Hepatocyte (in vitro differentiated cells): ENCODE measurements around the gene TMEM131L. TPM values are rescaled to one million over a fixed set of nuclear protein-coding genes. Genes with fewer than 3 reads are reported as not detected.
"Not testable (repeated sequence)": the region's sequence is repeated elsewhere in the genome, so short reads cannot be mapped to it uniquely, and the experiment has no call there.

Experiments
- DNase-seq: peaks from one replicate; pipeline ENCODE4 v3.0.0-alpha.2; 2016; ENCODE audit warnings: low spot score
- H2AFZ ChIP-seq: fragments of 200-600 bp; sonication (generic); 2 replicates; pipeline ENCODE4 v1.6.0; 2016; ENCODE audit warnings: antibody characterized with exemption, mild to moderate bottlenecking
- H3K27ac ChIP-seq: fragments of 200-600 bp; sonication (generic); 2 replicates; pipeline ENCODE4 v1.5.1; 2016; ENCODE audit warnings: mild to moderate bottlenecking
- H3K27me3 ChIP-seq: fragments of 200-600 bp; sonication (generic); 2 replicates; pipeline ENCODE4 v1.6.1; 2016
- H3K36me3 ChIP-seq: fragments of 200-600 bp; sonication (generic); replicated peaks from 2 replicates; pipeline ENCODE4 v1.5.1; 2016; ENCODE audit warnings: low read depth; ENCODE audit not compliant: insufficient read depth
- H3K4me1 ChIP-seq: fragments of 200-600 bp; sonication (generic); 2 replicates; pipeline ENCODE4 v1.5.1; 2016; ENCODE audit warnings: mild to moderate bottlenecking, moderate library complexity; ENCODE audit not compliant: insufficient read depth
- H3K4me2 ChIP-seq: fragments of 200-600 bp; sonication (generic); 2 replicates; pipeline ENCODE4 v1.6.0; 2016
- H3K4me3 ChIP-seq: fragments of 200-600 bp; sonication (generic); 2 replicates; pipeline ENCODE4 v1.5.1; 2016; ENCODE audit warnings: mild to moderate bottlenecking
- H3K79me2 ChIP-seq: fragments of 200-600 bp; sonication (generic); 2 replicates; pipeline ENCODE4 v1.6.0; 2017; ENCODE audit warnings: mild to moderate bottlenecking
- H3K9me2 ChIP-seq: fragments of 200-600 bp; sonication (generic); replicated peaks from 2 replicates; pipeline ENCODE4 v1.6.0; 2017; ENCODE audit warnings: mild to moderate bottlenecking; ENCODE audit not compliant: insufficient read depth
- H3K9me3 ChIP-seq: fragments of 200-600 bp; sonication (generic); 2 replicates; pipeline ENCODE4 v1.5.1; 2016; ENCODE audit warnings: low read depth, mild to moderate bottlenecking
- H4K20me1 ChIP-seq: fragments of 200-600 bp; sonication (generic); 2 replicates; pipeline ENCODE4 v1.6.0; 2016; ENCODE audit warnings: mild to moderate bottlenecking; ENCODE audit not compliant: insufficient read depth, poor library complexity, severe bottlenecking
- EZH2 ChIP-seq: fragments of 200-600 bp; sonication (generic); IDR thresholded peaks from 2 replicates; pipeline ENCODE4 v1.6.1; 2016; ENCODE audit warnings: antibody characterized with exemption, mild to moderate bottlenecking, borderline replicate concordance
- EZH2phosphoT487 ChIP-seq: fragments of 200-600 bp; sonication (generic); IDR thresholded peaks from one replicate; pipeline ENCODE4 v1.6.1; 2018; ENCODE audit warnings: antibody characterized with exemption, mild to moderate bottlenecking, low read depth, moderate library complexity; ENCODE audit not compliant: unreplicated experiment, severe bottlenecking
- whole genome bisulfite sequencing: methylation state at CpG from one replicate; pipeline ENCODE4 v1.1.6; 2016; ENCODE audit warnings: low lambda C conversion rate; ENCODE audit errors: missing lambda C conversion rate; 5-methylcytosine and 5-hydroxymethylcytosine counted together
- polyA plus RNA-seq: library from polyadenylated mRNA; unstranded; fragments of >200 nt; fragmentation: Nextera tagmentation; extraction: Ambion mirVana; gene quantifications from 2 replicates; pipeline ENCODE4 v1.2.1, GENCODE V29; 2016
- total RNA-seq: library from RNA; depleted of rRNA; stranded (reverse); fragments of >200 nt; gene quantifications from 2 replicates; pipeline ENCODE4 v1.2.3, GENCODE V29; 2014
- TF ChIP-seq, protein P1 (sequence below): fragments of 200-600 bp; sonication (generic); IDR thresholded peaks from 2 replicates; pipeline ENCODE4 v1.5.1; 2016; ENCODE audit warnings: antibody characterized with exemption, mild to moderate bottlenecking; ENCODE audit not compliant: poor library complexity

Gene TMEM131L, protein sequence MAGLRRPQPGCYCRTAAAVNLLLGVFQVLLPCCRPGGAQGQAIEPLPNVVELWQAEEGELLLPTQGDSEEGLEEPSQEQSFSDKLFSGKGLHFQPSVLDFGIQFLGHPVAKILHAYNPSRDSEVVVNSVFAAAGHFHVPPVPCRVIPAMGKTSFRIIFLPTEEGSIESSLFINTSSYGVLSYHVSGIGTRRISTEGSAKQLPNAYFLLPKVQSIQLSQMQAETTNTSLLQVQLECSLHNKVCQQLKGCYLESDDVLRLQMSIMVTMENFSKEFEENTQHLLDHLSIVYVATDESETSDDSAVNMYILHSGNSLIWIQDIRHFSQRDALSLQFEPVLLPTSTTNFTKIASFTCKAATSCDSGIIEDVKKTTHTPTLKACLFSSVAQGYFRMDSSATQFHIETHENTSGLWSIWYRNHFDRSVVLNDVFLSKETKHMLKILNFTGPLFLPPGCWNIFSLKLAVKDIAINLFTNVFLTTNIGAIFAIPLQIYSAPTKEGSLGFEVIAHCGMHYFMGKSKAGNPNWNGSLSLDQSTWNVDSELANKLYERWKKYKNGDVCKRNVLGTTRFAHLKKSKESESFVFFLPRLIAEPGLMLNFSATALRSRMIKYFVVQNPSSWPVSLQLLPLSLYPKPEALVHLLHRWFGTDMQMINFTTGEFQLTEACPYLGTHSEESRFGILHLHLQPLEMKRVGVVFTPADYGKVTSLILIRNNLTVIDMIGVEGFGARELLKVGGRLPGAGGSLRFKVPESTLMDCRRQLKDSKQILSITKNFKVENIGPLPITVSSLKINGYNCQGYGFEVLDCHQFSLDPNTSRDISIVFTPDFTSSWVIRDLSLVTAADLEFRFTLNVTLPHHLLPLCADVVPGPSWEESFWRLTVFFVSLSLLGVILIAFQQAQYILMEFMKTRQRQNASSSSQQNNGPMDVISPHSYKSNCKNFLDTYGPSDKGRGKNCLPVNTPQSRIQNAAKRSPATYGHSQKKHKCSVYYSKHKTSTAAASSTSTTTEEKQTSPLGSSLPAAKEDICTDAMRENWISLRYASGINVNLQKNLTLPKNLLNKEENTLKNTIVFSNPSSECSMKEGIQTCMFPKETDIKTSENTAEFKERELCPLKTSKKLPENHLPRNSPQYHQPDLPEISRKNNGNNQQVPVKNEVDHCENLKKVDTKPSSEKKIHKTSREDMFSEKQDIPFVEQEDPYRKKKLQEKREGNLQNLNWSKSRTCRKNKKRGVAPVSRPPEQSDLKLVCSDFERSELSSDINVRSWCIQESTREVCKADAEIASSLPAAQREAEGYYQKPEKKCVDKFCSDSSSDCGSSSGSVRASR (N-terminal part only)
- total RNA-seq (8.1 and 10.5 TPM in 2 replicates), polyA plus RNA-seq (5.8 and 6.3 TPM in 2 replicates)

DNA sequence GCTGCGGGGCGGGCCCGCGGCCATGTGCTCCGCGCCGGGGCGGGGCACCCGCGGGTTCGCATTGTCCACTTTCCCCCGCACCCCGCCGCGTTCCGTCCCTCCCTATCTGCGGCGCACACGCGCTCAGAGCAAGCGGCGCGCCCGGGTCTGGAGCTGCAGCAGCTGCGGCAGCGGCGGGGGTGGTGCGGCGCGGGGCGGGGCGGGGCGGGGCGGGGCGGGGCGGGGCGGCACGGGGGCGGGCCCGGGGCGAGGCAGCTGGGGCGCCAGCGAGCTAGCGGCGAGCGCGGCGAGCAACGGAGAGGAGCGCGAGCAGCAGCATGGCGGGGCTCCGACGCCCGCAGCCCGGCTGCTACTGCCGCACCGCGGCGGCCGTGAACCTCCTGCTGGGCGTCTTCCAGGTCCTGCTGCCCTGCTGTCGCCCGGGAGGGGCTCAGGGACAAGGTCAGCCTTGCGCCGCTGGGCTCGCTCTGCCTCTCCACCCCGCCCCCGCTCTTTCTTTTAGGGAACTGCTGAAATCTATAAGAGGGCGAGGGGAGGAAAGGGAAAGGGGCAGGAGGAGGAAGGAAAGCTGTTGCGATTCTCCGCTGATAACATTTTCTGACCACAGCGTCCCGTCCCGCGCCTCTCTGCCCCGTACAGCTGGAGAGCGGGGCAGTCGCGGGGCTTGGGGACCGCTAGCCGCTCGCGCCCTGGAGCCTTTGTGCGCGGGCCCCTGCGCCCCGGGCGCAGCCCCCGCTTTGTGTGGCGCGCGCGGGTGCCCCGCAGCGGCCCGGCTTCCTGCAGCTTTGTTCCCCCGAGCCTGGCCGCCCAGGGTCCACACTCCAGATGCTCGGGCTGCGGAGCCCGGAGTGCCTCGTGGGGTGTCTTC lies at the start of gene TMEM131L:
TSS of gene TMEM131L (plus strand) at position 280 of the 868 bp plus-strand sequence. CDS start at position 318, 38 bp downstream.
- Histone ChIP-seq H4K20me1 (no peaks in the 10 kb centered on the region), H3K79me2 (peaks cover 26% of the 10 kb centered on the region), H2AFZ (peak within 1 kb of the TSS; percentile 98), H3K4me2 (peak within 1 kb of the TSS; percentile 99), H3K4me1 (no peaks in the 10 kb centered on the region), H3K27me3 (peaks cover 3% of the 10 kb centered on the region), H3K27ac (peak within 1 kb of the TSS; percentile 69), H3K4me3 (peak within 1 kb of the TSS; percentile 92), H3K9me2 (no peaks in the 10 kb centered on the region), H3K9me3 (no peaks in the 10 kb centered on the region), H3K36me3 (no peaks in the 10 kb centered on the region)
- TF ChIP-seq, protein P1, sequence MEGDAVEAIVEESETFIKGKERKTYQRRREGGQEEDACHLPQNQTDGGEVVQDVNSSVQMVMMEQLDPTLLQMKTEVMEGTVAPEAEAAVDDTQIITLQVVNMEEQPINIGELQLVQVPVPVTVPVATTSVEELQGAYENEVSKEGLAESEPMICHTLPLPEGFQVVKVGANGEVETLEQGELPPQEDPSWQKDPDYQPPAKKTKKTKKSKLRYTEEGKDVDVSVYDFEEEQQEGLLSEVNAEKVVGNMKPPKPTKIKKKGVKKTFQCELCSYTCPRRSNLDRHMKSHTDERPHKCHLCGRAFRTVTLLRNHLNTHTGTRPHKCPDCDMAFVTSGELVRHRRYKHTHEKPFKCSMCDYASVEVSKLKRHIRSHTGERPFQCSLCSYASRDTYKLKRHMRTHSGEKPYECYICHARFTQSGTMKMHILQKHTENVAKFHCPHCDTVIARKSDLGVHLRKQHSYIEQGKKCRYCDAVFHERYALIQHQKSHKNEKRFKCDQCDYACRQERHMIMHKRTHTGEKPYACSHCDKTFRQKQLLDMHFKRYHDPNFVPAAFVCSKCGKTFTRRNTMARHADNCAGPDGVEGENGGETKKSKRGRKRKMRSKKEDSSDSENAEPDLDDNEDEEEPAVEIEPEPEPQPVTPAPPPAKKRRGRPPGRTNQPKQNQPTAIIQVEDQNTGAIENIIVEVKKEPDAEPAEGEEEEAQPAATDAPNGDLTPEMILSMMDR: peak; percentile 28
- TF ChIP-seq EZH2phosphoT487: no peak
- WGBS: 1% methylated on average over 67 of the region's 103 CpGs
- DNase-seq: peak; percentile 83

DNA sequence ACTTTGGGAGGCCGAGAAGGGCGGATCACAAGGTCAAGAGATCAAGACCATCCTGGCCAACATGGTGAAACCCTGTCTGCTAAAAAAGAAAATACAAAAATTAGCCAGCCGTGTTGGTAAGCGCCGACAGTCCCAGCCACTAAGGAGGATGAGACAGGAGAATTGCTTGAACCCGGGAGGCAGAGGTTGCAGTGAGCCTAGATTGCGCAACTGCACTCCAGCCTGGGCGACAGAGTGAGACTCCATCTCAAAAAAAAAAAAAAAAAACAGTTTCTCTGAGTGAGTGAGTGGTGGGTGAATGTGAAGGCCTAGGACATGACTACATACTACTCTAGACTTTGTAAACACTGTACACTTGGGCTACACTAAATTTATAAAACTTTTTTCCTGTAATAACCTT lies 49.7 kb upstream of the TMEM131L start:
- H3K27ac ChIP-seq, H3K9me2 ChIP-seq, H3K9me3 ChIP-seq, H3K36me3 ChIP-seq, DNase-seq, H3K4me1 ChIP-seq, H3K79me2 ChIP-seq, H3K4me2 ChIP-seq, H3K4me3 ChIP-seq, H2AFZ ChIP-seq, H4K20me1 ChIP-seq, H3K27me3 ChIP-seq: not testable (repeated sequence)
- 91% methylated on average over 8 of the region's 8 CpGs for WGBS

DNA sequence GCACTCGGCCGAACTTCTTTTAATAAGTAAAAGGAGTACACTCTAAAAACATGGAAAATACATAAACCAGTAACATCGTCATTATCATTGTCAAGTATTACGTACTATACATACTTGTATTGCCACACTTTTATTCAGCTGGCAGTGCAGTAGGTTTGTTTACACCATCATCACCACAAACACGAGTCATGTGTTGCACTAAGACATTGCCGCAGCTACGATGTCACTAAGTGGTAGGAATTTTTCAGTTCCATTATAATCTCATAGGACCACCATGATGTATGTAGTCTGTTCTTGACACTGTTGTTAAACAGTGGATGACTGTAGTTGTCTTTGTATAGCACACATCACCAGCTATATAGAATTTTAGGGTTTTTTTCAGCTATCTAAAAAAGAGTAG lies 48.0 kb upstream of the TMEM131L start:
- Histone ChIP-seq H3K4me1 (no peaks in the 10 kb centered on the region), H3K9me2 (no peaks in the 10 kb centered on the region), H3K27me3 (no peaks in the 10 kb centered on the region), H3K9me3 (no peaks in the 10 kb centered on the region), H3K27ac (no peak overlapping the region), H2AFZ (no peak overlapping the region), H3K4me2 (no peak overlapping the region), H4K20me1 (no peaks in the 10 kb centered on the region), H3K36me3 (no peaks in the 10 kb centered on the region), H3K79me2 (no peaks in the 10 kb centered on the region), H3K4me3 (no peak overlapping the region)
- WGBS: 96% methylated on average over 7 of the region's 7 CpGs
- TF ChIP-seq EZH2: no peak
- TF ChIP-seq, protein P1: no peak
- no peak for TF ChIP-seq EZH2phosphoT487
- DNase-seq: no peak
